ENCODE data around the gene TJP1. TPM values are rescaled to one million over a fixed set of nuclear protein-coding genes. Genes with fewer than 3 reads are reported as not detected.

TJP1 gene
- total and polyA plus RNA-seq, 2 experiments from 2014 or later: 34.4 to 88.7 TPM

DNA sequence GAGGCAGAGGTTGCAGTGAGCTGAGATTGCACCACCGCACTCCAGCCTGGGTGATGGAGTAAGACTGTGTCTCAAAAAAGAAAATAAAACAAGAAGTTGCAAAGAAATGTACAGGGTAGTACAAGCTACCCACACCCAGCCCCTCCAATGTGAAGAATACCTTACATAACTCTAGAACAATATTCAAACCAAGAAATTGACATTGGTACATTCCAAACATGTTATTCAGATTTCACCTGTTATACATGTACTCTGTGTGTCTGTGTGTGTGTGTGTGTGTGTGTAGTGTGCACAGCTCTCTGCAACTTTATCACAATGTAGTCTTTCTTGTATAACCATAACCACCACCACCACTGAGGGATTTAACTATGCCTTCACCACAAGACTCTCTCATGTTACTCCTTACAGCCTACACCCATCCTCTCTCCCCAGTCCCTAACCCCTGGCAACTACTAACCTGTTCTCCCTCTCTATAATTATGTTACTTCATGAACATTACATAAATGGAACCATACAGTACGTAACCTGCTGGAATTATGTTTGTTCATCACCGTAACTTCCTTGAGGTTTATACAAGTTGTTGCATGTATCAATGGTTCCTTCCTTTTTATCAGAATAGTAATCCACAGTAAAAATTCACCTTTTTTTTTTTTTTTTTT is 16.2 kb upstream of the TJP1 start:
- Histone ChIP-seq H3K27ac (no peak overlapping the region), H4K20me1 (ENCODE audit: insufficient read depth, poor library complexity, severe bottlenecking) (no peaks in the 10 kb centered on the region), H3K4me1 (ENCODE audit: insufficient read depth) (no peaks in the 10 kb centered on the region), H3K4me2 (no peak overlapping the region), H3K36me3 (replicated peaks; ENCODE audit: insufficient read depth, low read depth) (no peaks in the 10 kb centered on the region), H3K79me2 (no peaks in the 10 kb centered on the region), H3K27me3 (no peaks in the 10 kb centered on the region), H3K9me2 (replicated peaks; ENCODE audit: insufficient read depth) (no peaks in the 10 kb centered on the region), H3K9me3 (ENCODE audit: low read depth) (no peaks in the 10 kb centered on the region), H3K4me3 (no peak overlapping the region), H2AFZ (no peak overlapping the region)
- 98% methylated on average over 3 of the region's 3 CpGs for WGBS (ENCODE audit: low lambda C conversion rate, missing lambda C conversion rate)
- TF ChIP-seq EZH2 (IDR thresholded peaks at IDR 0.05; ENCODE audit: borderline replicate concordance) (no peak), EZH2phosphoT487 (IDR thresholded peaks at IDR 0.05; ENCODE audit: low read depth, severe bottlenecking, unreplicated experiment) (no peak), CTCF (IDR thresholded peaks at IDR 0.05; ENCODE audit: poor library complexity) (no peak)
- no peak for DNase-seq (ENCODE audit: low spot score)

GRCh38 chr15:29835301-29835700 is 13.0 kb upstream of the TJP1 start:
- no peak overlapping the region for H3K27ac ChIP-seq
- TF ChIP-seq CTCF (IDR thresholded peaks at IDR 0.05; ENCODE audit: poor library complexity) (no peak), EZH2 (IDR thresholded peaks at IDR 0.05; ENCODE audit: borderline replicate concordance) (no peak), EZH2phosphoT487 (IDR thresholded peaks at IDR 0.05; ENCODE audit: low read depth, severe bottlenecking, unreplicated experiment) (no peak)
- no peaks in the 10 kb centered on the region for H3K9me3 ChIP-seq (ENCODE audit: low read depth)
- no peaks in the 10 kb centered on the region for H3K27me3 ChIP-seq
- H3K9me2 ChIP-seq (replicated peaks; ENCODE audit: insufficient read depth): no peaks in the 10 kb centered on the region
- no peaks in the 10 kb centered on the region for H3K4me1 ChIP-seq (ENCODE audit: insufficient read depth)
- no peak for DNase-seq (ENCODE audit: low spot score)
- 90% methylated on average over 4 of the region's 4 CpGs for WGBS (ENCODE audit: low lambda C conversion rate, missing lambda C conversion rate)
- H3K4me2 ChIP-seq: no peak overlapping the region
- no peak overlapping the region for H3K4me3 ChIP-seq
- no peaks in the 10 kb centered on the region for H4K20me1 ChIP-seq (ENCODE audit: insufficient read depth, poor library complexity, severe bottlenecking)
- no peaks in the 10 kb centered on the region for H3K79me2 ChIP-seq
- H2AFZ ChIP-seq: no peak overlapping the region
- H3K36me3 ChIP-seq (replicated peaks; ENCODE audit: insufficient read depth, low read depth): no peaks in the 10 kb centered on the region

- no peak for DNase-seq (ENCODE audit: low spot score)
- Histone ChIP-seq H4K20me1 (ENCODE audit: insufficient read depth, poor library complexity, severe bottlenecking) (no peaks in the 10 kb centered on the region), H3K36me3 (replicated peaks; ENCODE audit: insufficient read depth, low read depth) (no peaks in the 10 kb centered on the region), H3K4me3 (no peak overlapping the region), H3K4me1 (ENCODE audit: insufficient read depth) (no peaks in the 10 kb centered on the region), H2AFZ (no peak overlapping the region), H3K4me2 (no peak overlapping the region), H3K27me3 (no peaks in the 10 kb centered on the region), H3K9me2 (replicated peaks; ENCODE audit: insufficient read depth) (no peaks in the 10 kb centered on the region), H3K27ac (no peak overlapping the region), H3K79me2 (no peaks in the 10 kb centered on the region), H3K9me3 (ENCODE audit: low read depth) (no peaks in the 10 kb centered on the region)
- TF ChIP-seq EZH2phosphoT487 (IDR thresholded peaks at IDR 0.05; ENCODE audit: low read depth, severe bottlenecking, unreplicated experiment) (no peak), EZH2 (IDR thresholded peaks at IDR 0.05; ENCODE audit: borderline replicate concordance) (no peak), CTCF (IDR thresholded peaks at IDR 0.05; ENCODE audit: poor library complexity) (no peak)
- 91% methylated on average over 3 of the region's 3 CpGs for WGBS (ENCODE audit: low lambda C conversion rate, missing lambda C conversion rate)
Observed at GRCh38 chr15:29832709-29833108, 10.4 kb upstream of the TJP1 start.
